Stromal cell of bone marrow (primary cell): Measurements from ENCODE around the gene TREH.
A peak's percentile ranks its signal among the peaks of the same experiment; 100 is the strongest.

ENCODE experiments used
- DNase-seq: peaks from one replicate; pipeline ENCODE4 v3.0.0-alpha.2; 2012; ENCODE audit warnings: low read depth

The TREH gene

GRCh38 chr11:118610773-118611432 is 68.5 kb downstream of the TREH start:
- no peak for DNase-seq

GRCh38 chr11:118610225-118610772 is 69.2 kb downstream of the TREH start:
- no peak for DNase-seq

DNA sequence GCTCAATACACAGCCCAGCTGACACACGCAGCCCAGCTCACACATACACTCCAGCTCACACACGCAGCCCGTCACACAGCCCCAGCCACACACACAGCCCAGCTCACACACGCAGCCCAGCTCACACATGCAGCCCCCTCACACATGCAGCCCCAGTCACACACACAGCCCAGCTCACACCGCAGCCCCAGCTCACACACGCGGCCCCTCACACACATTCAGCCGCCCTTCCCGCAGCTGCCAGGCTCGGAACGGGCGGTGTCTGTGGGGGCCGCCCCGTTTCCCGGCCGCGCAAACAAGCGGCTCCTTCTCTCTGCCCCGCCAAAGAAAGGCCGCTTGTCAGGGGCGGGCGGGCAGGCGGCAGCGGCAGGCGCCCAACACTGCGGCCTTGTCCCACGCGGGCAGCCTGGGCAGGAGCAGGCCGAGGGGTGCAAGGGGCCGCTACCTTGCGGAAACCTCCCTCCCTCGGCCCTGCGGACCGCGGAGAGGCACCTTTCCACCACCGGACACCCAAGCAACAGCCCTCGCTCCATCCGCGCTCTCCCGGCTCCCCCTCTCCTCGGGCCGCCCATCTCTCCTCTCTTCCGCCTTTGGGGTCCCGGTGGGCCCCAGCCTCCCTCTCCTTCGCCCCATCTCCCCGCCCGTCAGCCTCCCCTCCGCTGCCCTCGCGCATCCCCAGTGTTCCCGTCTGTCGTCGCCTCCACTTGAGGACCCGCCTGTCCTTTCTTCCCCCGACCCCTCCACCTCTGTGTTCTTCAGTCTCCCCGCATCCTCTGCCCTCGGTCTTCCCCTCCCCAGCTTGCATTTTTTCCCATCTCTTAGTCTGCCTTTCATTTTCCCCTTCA is 69.8 kb downstream of the TREH start:
- no peak for DNase-seq

GRCh38 chr11:118608360-118609227 is 70.9 kb downstream of the TREH start:
- DNase-seq, result peak; percentile 71

DNA sequence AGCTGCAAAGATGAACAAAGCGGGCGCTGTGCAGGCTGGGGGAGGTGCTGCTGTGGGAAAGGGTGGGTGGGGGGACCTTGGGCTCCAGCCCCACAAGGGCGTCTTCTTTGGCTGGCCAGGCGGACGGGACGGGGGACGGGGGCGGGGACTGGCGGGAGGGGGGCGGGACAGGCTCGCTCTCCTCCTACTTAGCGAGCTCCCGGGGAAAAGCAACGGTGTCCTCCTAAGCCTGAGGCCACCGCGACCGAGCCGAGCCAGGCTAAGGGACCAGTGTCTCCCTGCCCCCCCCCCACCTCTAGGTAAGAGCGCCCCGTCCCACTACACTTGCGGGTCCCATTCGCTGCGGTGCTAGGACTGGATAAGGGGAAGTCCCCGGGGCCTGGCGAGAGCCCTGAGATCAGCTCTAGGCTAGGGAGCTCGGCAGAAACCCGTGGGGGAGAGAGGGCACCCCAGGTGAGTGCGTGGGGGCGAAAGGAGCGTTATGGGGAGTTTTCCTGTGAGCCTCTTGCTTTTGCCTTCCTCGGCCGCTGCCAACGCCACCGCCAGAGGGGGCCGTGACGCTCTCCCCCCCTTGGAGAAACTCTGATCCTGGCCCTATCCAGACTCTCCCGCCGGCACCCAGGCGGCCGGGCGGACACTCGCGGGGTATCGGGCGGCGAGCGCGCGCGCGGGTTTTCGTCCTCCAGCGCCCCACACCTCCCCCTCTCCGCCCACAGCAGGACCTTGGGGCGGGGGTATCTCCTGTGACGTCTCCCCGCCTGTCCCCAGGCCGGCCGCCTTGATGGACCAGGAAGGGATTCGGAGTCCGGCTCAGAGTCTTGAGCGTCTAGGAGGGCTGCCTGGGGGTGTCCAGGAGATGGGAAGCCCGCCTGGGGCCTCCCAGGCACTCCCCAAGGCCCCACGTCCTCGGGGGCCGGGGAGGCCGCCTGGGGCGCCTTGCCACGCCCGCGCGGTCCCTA is 71.8 kb downstream of the TREH start, which contains the start of gene PHLDB1:
Gene PHLDB1, plus strand, starts transcription at position 215 of the 959 bp plus-strand sequence. CDS start 6,222 bp downstream, outside the sequence.
- no peak for DNase-seq
